IMR-90 (cell line): ENCODE measurements around the gene A4GALT. TPM values are rescaled to one million over a fixed set of nuclear protein-coding genes. Genes with fewer than 3 reads are reported as not detected.

Experiments
- ATAC-seq: fragments of 200-7000 bp; cut with Tn5 transposase; 2 replicates; pipeline ENCODE4 v1.9.1; 2020; ENCODE audit warnings: low read depth, mild to moderate bottlenecking, moderate library complexity
- BruUV-seq: library from RNA; stranded (reverse); fragments of 400-500 nt; replicated peaks from 2 replicates; lab custom pipeline; 2021; lab: Mats Ljungman, UMichigan
- CTCF ChIA-PET: fragments of 300-600 bp; formaldehyde crosslinking; extraction: SDS; loops from one replicate; lab custom pipeline; 2021; ENCODE audit warnings: antibody characterized with exemption; lab: Yijun Ruan, JAX
- POLR2A ChIA-PET: fragments of 300-600 bp; sonication (Branson Sonifier 250); formaldehyde crosslinking; loops from one replicate; lab custom pipeline; 2022; ENCODE audit warnings: antibody characterized with exemption; ENCODE audit not compliant: unreplicated experiment; lab: Charles Lee
- DNase-seq: peaks from one replicate; pipeline ENCODE4 v3.0.0; 2013
- H2AFZ ChIP-seq: replicated peaks from 2 replicates; pipeline ENCODE3; 2013; ENCODE audit warnings: low read length, mild to moderate bottlenecking; ENCODE audit not compliant: poor library complexity
- H2AK5ac ChIP-seq: 2 replicates; pipeline ENCODE4 v1.6.1; 2013; ENCODE audit warnings: low read depth, low read length, inconsistent platforms
- H2AK9ac ChIP-seq: replicated peaks from 2 replicates; pipeline ENCODE3; 2013; ENCODE audit warnings: mild to moderate bottlenecking, low read depth, low read length, moderate library complexity; ENCODE audit not compliant: poor library complexity
- H2BK120ac ChIP-seq: 2 replicates; pipeline ENCODE4 v1.6.1; 2013; ENCODE audit warnings: low read depth, low read length, inconsistent platforms
- H2BK15ac ChIP-seq: 3 replicates; pipeline ENCODE4 v1.6.1; 2013; ENCODE audit warnings: low read depth, low read length, inconsistent platforms
- H2BK20ac ChIP-seq: 2 replicates; pipeline ENCODE4 v1.6.1; 2013; ENCODE audit warnings: low read depth, mild to moderate bottlenecking, inconsistent platforms, low read length, moderate library complexity
- H2BK5ac ChIP-seq: 2 replicates; pipeline ENCODE4 v1.6.1; 2013; ENCODE audit warnings: mild to moderate bottlenecking, low read depth, low read length, inconsistent platforms; ENCODE audit not compliant: poor library complexity, severe bottlenecking
- H3K14ac ChIP-seq: replicated peaks from 2 replicates; pipeline ENCODE4 v1.6.1; 2013; ENCODE audit warnings: low read depth, low read length, inconsistent platforms
- H3K18ac ChIP-seq: 2 replicates; pipeline ENCODE4 v1.6.1; 2013; ENCODE audit warnings: low read depth, low read length, control low read depth
- H3K23ac ChIP-seq: 2 replicates; pipeline ENCODE4 v1.6.1; 2013; ENCODE audit warnings: low read depth, low read length, inconsistent platforms
- H3K27ac ChIP-seq: 2 replicates; pipeline ENCODE4 v1.5.1; 2013; ENCODE audit warnings: mild to moderate bottlenecking, control low read depth, low read length; ENCODE audit not compliant: insufficient read depth
- H3K27me3 ChIP-seq: 2 replicates; pipeline ENCODE4 v1.6.1; 2013; ENCODE audit warnings: low read length; ENCODE audit not compliant: control insufficient read depth, insufficient read depth
- H3K36me3 ChIP-seq: 2 replicates; pipeline ENCODE4 v1.6.1; 2013; ENCODE audit warnings: low read length, mixed read lengths; ENCODE audit not compliant: control insufficient read depth, insufficient read depth
- H3K4ac ChIP-seq: 2 replicates; pipeline ENCODE4 v1.6.1; 2013; ENCODE audit warnings: low read depth, low read length, inconsistent platforms
- H3K4me1 ChIP-seq: 2 replicates; pipeline ENCODE4 v1.6.1; 2013; ENCODE audit warnings: low read length, mixed read lengths; ENCODE audit not compliant: control insufficient read depth, insufficient read depth
- H3K4me2 ChIP-seq: 2 replicates; pipeline ENCODE4 v1.6.1; 2013; ENCODE audit warnings: low read depth, mild to moderate bottlenecking, control low read depth, low read length, moderate library complexity
- H3K4me3 ChIP-seq: 2 replicates; pipeline ENCODE4 v1.5.1; 2013; ENCODE audit warnings: low read depth, mild to moderate bottlenecking, control low read depth, low read length, moderate library complexity; ENCODE audit not compliant: insufficient read depth
- H3K56ac ChIP-seq: 2 replicates; pipeline ENCODE4 v1.6.1; 2013; ENCODE audit warnings: low read length, inconsistent platforms; ENCODE audit not compliant: insufficient read depth; ENCODE audit errors: extremely low read depth
- H3K79me1 ChIP-seq, 2 experiments: 2 replicates each; pipeline ENCODE4 v1.6.1; 2013; ENCODE audit warnings: low read length in 2 of 2, inconsistent platforms in 1 of 2, low read depth in 1 of 2
- H3K9ac ChIP-seq: 2 replicates; pipeline ENCODE4 v1.6.1; 2013; ENCODE audit warnings: low read depth, low read length, control low read depth
- H3K9me1 ChIP-seq: 2 replicates; pipeline ENCODE4 v1.6.1; 2013; ENCODE audit warnings: low read length, inconsistent platforms; ENCODE audit not compliant: insufficient read depth
- H3K9me3 ChIP-seq: 2 replicates; pipeline ENCODE4 v1.6.1; 2013; ENCODE audit warnings: low read length; ENCODE audit not compliant: control insufficient read depth, insufficient read depth
- H4K20me1 ChIP-seq: 2 replicates; pipeline ENCODE4 v1.6.1; 2013; ENCODE audit warnings: low read length, inconsistent platforms; ENCODE audit not compliant: insufficient read depth
- H4K5ac ChIP-seq: 2 replicates; pipeline ENCODE4 v1.6.1; 2013; ENCODE audit warnings: mild to moderate bottlenecking, low read depth, low read length, control low read depth
- H4K8ac ChIP-seq, 2 experiments: 2 replicates each; pipeline ENCODE4 v1.6.1; 2013; ENCODE audit warnings: low read depth in 2 of 2, low read length in 2 of 2, control low read depth in 1 of 2, inconsistent platforms in 1 of 2
- H4K91ac ChIP-seq: 2 replicates; pipeline ENCODE4 v1.6.1; 2013; ENCODE audit warnings: low read depth, low read length, inconsistent platforms; ENCODE audit not compliant: insufficient read depth
- BHLHE40 ChIP-seq: fragments of 150-350 bp; IDR thresholded peaks from 2 replicates; pipeline ENCODE4 v1.6.1; 2016; ENCODE audit warnings: mild to moderate bottlenecking, low read depth, low read length
- CEBPB ChIP-seq: IDR thresholded peaks from 2 replicates; pipeline ENCODE4 v1.6.1; 2012; ENCODE audit warnings: low read depth, low read length, improper control_type of control experiment
- CHD1 ChIP-seq: IDR thresholded peaks from 2 replicates; pipeline ENCODE4 v1.6.1; 2012; ENCODE audit warnings: low read depth, low read length, improper control_type of control experiment
- CTCF ChIP-seq: conservative IDR thresholded peaks from 2 replicates; pipeline ENCODE4 v1.5.1; 2012; ENCODE audit warnings: mild to moderate bottlenecking, low read depth, low read length, improper control_type of control experiment
- ELK1 ChIP-seq: fragments of 150-350 bp; IDR thresholded peaks from 2 replicates; pipeline ENCODE4 v1.6.1; 2016; ENCODE audit warnings: low read depth, mild to moderate bottlenecking, low read length, moderate library complexity, borderline replicate concordance
- FOS ChIP-seq: fragments of 150-350 bp; IDR thresholded peaks from 2 replicates; pipeline ENCODE4 v1.6.1; 2016; ENCODE audit warnings: low read depth, low read length
- MAFK ChIP-seq: IDR thresholded peaks from 2 replicates; pipeline ENCODE4 v1.6.1; 2012; ENCODE audit warnings: low read depth, low read length, improper control_type of control experiment
- MAZ ChIP-seq: IDR thresholded peaks from 2 replicates; pipeline ENCODE4 v1.6.1; 2012; ENCODE audit warnings: low read depth, mild to moderate bottlenecking, low read length, improper control_type of control experiment, moderate library complexity, borderline replicate concordance
- MXI1 ChIP-seq: IDR thresholded peaks from 2 replicates; pipeline ENCODE4 v1.6.1; 2012; ENCODE audit warnings: low read depth, mild to moderate bottlenecking, low read length, moderate library complexity, borderline replicate concordance
- NFE2L2 ChIP-seq: fragments of 150-350 bp; IDR thresholded peaks from 2 replicates; pipeline ENCODE4 v1.6.1; 2016; ENCODE audit warnings: low read depth, mild to moderate bottlenecking, low read length
- POLR2A ChIP-seq: IDR thresholded peaks from 2 replicates; pipeline ENCODE4 v1.6.1; 2012; ENCODE audit warnings: mild to moderate bottlenecking, low read depth, low read length
- RAD21 ChIP-seq: IDR thresholded peaks from 2 replicates; pipeline ENCODE4 v1.6.1; 2012; ENCODE audit warnings: low read length, improper control_type of control experiment
- RCOR1 ChIP-seq: IDR thresholded peaks from 2 replicates; pipeline ENCODE4 v1.6.1; 2012; ENCODE audit warnings: mild to moderate bottlenecking, low read length, improper control_type of control experiment; ENCODE audit not compliant: insufficient replicate concordance
- RFX5 ChIP-seq: IDR thresholded peaks from 2 replicates; pipeline ENCODE4 v1.8.0; 2012; ENCODE audit warnings: low read depth, mild to moderate bottlenecking, low read length, moderate library complexity
- SMC3 ChIP-seq: fragments of 150-350 bp; IDR thresholded peaks from 2 replicates; pipeline ENCODE4 v1.6.1; 2016; ENCODE audit warnings: low read depth, mild to moderate bottlenecking, antibody characterized with exemption, low read length, moderate library complexity
- USF2 ChIP-seq: fragments of 150-350 bp; IDR thresholded peaks from 2 replicates; pipeline ENCODE4 v1.6.1; 2017; ENCODE audit warnings: mild to moderate bottlenecking, antibody characterized with exemption, low read length, low read depth
- WGBS, 2 experiments: methylation state at CpG; one replicate each; pipeline versions ENCODE4 v1.1.5 to v1.1.7; 2013; ENCODE audit warnings: missing lambda C conversion rate in 2 of 2; ENCODE audit not compliant: insufficient read length in 1 of 2; ENCODE audit errors: extremely low coverage in 2 of 2; 5-methylcytosine and 5-hydroxymethylcytosine counted together
- dilution Hi-C: fragments of 300-500 bp; cut with HindIII; formaldehyde crosslinking; loops from one replicate; pipeline ENCODE4 v1.14.3; 2018; ENCODE audit warnings: low sequenced_read_pairs; ENCODE audit not compliant: unreplicated experiment
- in situ Hi-C: fragments of 300-500 bp; cut with MboI; formaldehyde crosslinking; loops from 3 replicates; pipeline ENCODE4 v1.14.3; 2019; ENCODE audit warnings: low sequenced_read_pairs, inconsistent platforms, mixed read lengths
- intact Hi-C: fragments of 100-400 bp; cut with micrococcal nuclease; formaldehyde crosslinking; loops from 2 replicates; pipeline ENCODE4 v1.10.0; 2022
- polyA plus RNA-seq, 3 experiments: library from polyadenylated mRNA; depleted of rRNA; stranded (reverse); fragments of >200 nt; gene quantifications; 2 replicates each; pipeline ENCODE4 v1.2.3, GENCODE V29; 2012; ENCODE audit warnings: low replicate concordance in 1 of 3
- total RNA-seq: library from RNA; depleted of rRNA; stranded (reverse); fragments of >200 nt; gene quantifications from 2 replicates; pipeline ENCODE4 v1.2.3, GENCODE V29; 2012

Gene A4GALT
- total and polyA plus RNA-seq, 2 of the 4 experiments (the other 2 are of a cell fraction): 1.6 to 6.1 TPM

- no peaks in the 10 kb centered on the region for H4K20me1 ChIP-seq
- H3K27ac ChIP-seq: no peak overlapping the region
- no peak overlapping the region for H3K4me2 ChIP-seq
- no peak overlapping the region for H2AFZ ChIP-seq
- peaks cover 2% of the 10 kb centered on the region for H3K9me3 ChIP-seq
- peaks cover 18% of the 10 kb centered on the region for H3K9me1 ChIP-seq
- intact Hi-C loops (no loop called here), dilution Hi-C loops (no loop called here), in situ Hi-C loops (no loop called here)
- peak overlapping the region; percentile 45; the same call in 1 of the 2 replicates for H2BK120ac ChIP-seq
- CTCF ChIA-PET: no interaction called here
- peaks cover 0 to 3% of the 10 kb centered on the region in 2 experiments; a peak in 1 of 4 replicates for H3K79me1 ChIP-seq
- H4K91ac ChIP-seq: peak overlapping the region; percentile 12; the same call in 1 of the 2 replicates
- no peak overlapping the region for H3K18ac ChIP-seq
- no TSS peak for BruUV-seq
- peak overlapping the region; percentile 14 for H2BK20ac ChIP-seq
- no peak overlapping the region for H4K5ac ChIP-seq
- no peak overlapping the region for H3K4ac ChIP-seq
- ATAC-seq (no peak), DNase-seq (no peak)
- peak overlapping the region; percentile 89; the same call in 1 of the 3 replicates for H2BK15ac ChIP-seq
- POLR2A ChIA-PET: no interaction called here
- H2AK5ac ChIP-seq: peak overlapping the region; percentile 15; the same call in 1 of the 2 replicates
- H2AK9ac ChIP-seq: no peak overlapping the region
- H3K36me3 ChIP-seq: no peaks in the 10 kb centered on the region
- no peak overlapping the region for H2BK5ac ChIP-seq
- H3K14ac ChIP-seq: no peak overlapping the region
- TF ChIP-seq USF2 (no peak), FOS (no peak), SMC3 (no peak), CHD1 (no peak), NFE2L2 (no peak), MAZ (no peak), BHLHE40 (no peak), MXI1 (no peak), RAD21 (no peak), RCOR1 (no peak), POLR2A (no peak), CTCF (no peak), RFX5 (no peak), MAFK (no peak), CEBPB (no peak), ELK1 (no peak)
- no peaks in the 10 kb centered on the region for H3K27me3 ChIP-seq
- no peak overlapping the region for H3K4me3 ChIP-seq
- no peak overlapping the region for H3K56ac ChIP-seq
- H3K4me1 ChIP-seq: peaks cover 14% of the 10 kb centered on the region
- WGBS, 2 experiments: no CpG with 5 or more reads among the region's 1 CpG
- no peak overlapping the region for H3K23ac ChIP-seq
- H4K8ac ChIP-seq: no peak overlapping the region
- no peak overlapping the region for H3K9ac ChIP-seq
Measured at GRCh38 chr22:42678894-42679293, 41.8 kb downstream of the A4GALT start.
